Measurements from ENCODE around the gene DDR2.

The DDR2 gene

GRCh38 chr1:162710780-162711465 lies 78.7 kb downstream of the DDR2 start:
- H3K27ac ChIP-seq (ENCODE audit: low read depth, low read length) = no peak overlapping the region
- 93% methylated on average over 4 of the region's 4 CpGs for WGBS
- H3K9ac ChIP-seq (ENCODE audit: low read depth, low read length) = no peak overlapping the region
- no peaks in the 10 kb centered on the region for H3K4me1 ChIP-seq (ENCODE audit: insufficient read depth, low read length)
- no peak overlapping the region for H3K4me3 ChIP-seq (ENCODE audit: low read length)
- no peaks in the 10 kb centered on the region for H3K36me3 ChIP-seq (ENCODE audit: insufficient read depth, low read length)
- H3K27me3 ChIP-seq (ENCODE audit: insufficient read depth, low read length) = no peaks in the 10 kb centered on the region
- H3K9me3 ChIP-seq (ENCODE audit: insufficient read depth, low read depth, low read length) = no peaks in the 10 kb centered on the region

- Histone ChIP-seq H3K9me3 (ENCODE audit: insufficient read depth, low read depth, low read length) (no peaks in the 10 kb centered on the region), H3K9ac (ENCODE audit: low read depth, low read length) (no peak overlapping the region), H3K4me1 (ENCODE audit: insufficient read depth, low read length) (no peaks in the 10 kb centered on the region), H3K27ac (ENCODE audit: low read depth, low read length) (no peak overlapping the region), H3K36me3 (ENCODE audit: insufficient read depth, low read length) (no peaks in the 10 kb centered on the region), H3K27me3 (ENCODE audit: insufficient read depth, low read length) (no peaks in the 10 kb centered on the region), H3K4me3 (ENCODE audit: low read length) (no peak overlapping the region)
- 94% methylated on average over 2 of the region's 2 CpGs for WGBS
Measured at GRCh38 chr1:162712317-162713029, 80.2 kb downstream of the DDR2 start.

GRCh38 chr1:162716123-162716522 lies 83.9 kb downstream of the DDR2 start:
- Histone ChIP-seq H3K9me3 (ENCODE audit: insufficient read depth, low read depth, low read length) (no peaks in the 10 kb centered on the region), H3K27ac (ENCODE audit: low read depth, low read length) (no peak overlapping the region), H3K27me3 (ENCODE audit: insufficient read depth, low read length) (no peaks in the 10 kb centered on the region), H3K9ac (ENCODE audit: low read depth, low read length) (no peak overlapping the region), H3K4me1 (ENCODE audit: insufficient read depth, low read length) (no peaks in the 10 kb centered on the region), H3K4me3 (ENCODE audit: low read length) (no peak overlapping the region), H3K36me3 (ENCODE audit: insufficient read depth, low read length) (no peaks in the 10 kb centered on the region)
- 95% methylated on average over 4 of the region's 4 CpGs for WGBS

GRCh38 chr1:162716552-162716951 lies 84.3 kb downstream of the DDR2 start:
- no peak overlapping the region for H3K27ac ChIP-seq (ENCODE audit: low read depth, low read length)
- 88% methylated on average over 1 of the region's 1 CpG for WGBS
- H3K9me3 ChIP-seq (ENCODE audit: insufficient read depth, low read depth, low read length) = no peaks in the 10 kb centered on the region
- no peaks in the 10 kb centered on the region for H3K4me1 ChIP-seq (ENCODE audit: insufficient read depth, low read length)
- no peaks in the 10 kb centered on the region for H3K36me3 ChIP-seq (ENCODE audit: insufficient read depth, low read length)
- H3K27me3 ChIP-seq (ENCODE audit: insufficient read depth, low read length) = no peaks in the 10 kb centered on the region
- no peak overlapping the region for H3K4me3 ChIP-seq (ENCODE audit: low read length)
- no peak overlapping the region for H3K9ac ChIP-seq (ENCODE audit: low read depth, low read length)

- no peaks in the 10 kb centered on the region for H3K4me1 ChIP-seq (ENCODE audit: insufficient read depth, low read length)
- no peak overlapping the region for H3K4me3 ChIP-seq (ENCODE audit: low read length)
- 100% methylated on average over 1 of the region's 1 CpG for WGBS
- H3K9ac ChIP-seq (ENCODE audit: low read depth, low read length) = no peak overlapping the region
- H3K9me3 ChIP-seq (ENCODE audit: insufficient read depth, low read depth, low read length) = no peaks in the 10 kb centered on the region
- no peaks in the 10 kb centered on the region for H3K36me3 ChIP-seq (ENCODE audit: insufficient read depth, low read length)
- no peak overlapping the region for H3K27ac ChIP-seq (ENCODE audit: low read depth, low read length)
- H3K27me3 ChIP-seq (ENCODE audit: insufficient read depth, low read length) = no peaks in the 10 kb centered on the region
Measured at GRCh38 chr1:162717548-162718184, 85.4 kb downstream of the DDR2 start.

GRCh38 chr1:162719678-162720077 lies 87.4 kb downstream of the DDR2 start:
- Histone ChIP-seq H3K36me3 (ENCODE audit: insufficient read depth, low read length) (no peaks in the 10 kb centered on the region), H3K4me3 (ENCODE audit: low read length) (no peak overlapping the region), H3K9ac (ENCODE audit: low read depth, low read length) (no peak overlapping the region), H3K4me1 (ENCODE audit: insufficient read depth, low read length) (no peaks in the 10 kb centered on the region), H3K27me3 (ENCODE audit: insufficient read depth, low read length) (no peaks in the 10 kb centered on the region), H3K27ac (ENCODE audit: low read depth, low read length) (no peak overlapping the region), H3K9me3 (ENCODE audit: insufficient read depth, low read depth, low read length) (no peaks in the 10 kb centered on the region)
- WGBS = 90% methylated on average over 1 of the region's 1 CpG

GRCh38 chr1:162720996-162721395 lies 88.7 kb downstream of the DDR2 start:
- 86% methylated on average over 1 of the region's 1 CpG for WGBS
- Histone ChIP-seq H3K9ac (ENCODE audit: low read depth, low read length) (no peak overlapping the region), H3K27me3 (ENCODE audit: insufficient read depth, low read length) (no peaks in the 10 kb centered on the region), H3K9me3 (ENCODE audit: insufficient read depth, low read depth, low read length) (no peaks in the 10 kb centered on the region), H3K4me3 (ENCODE audit: low read length) (no peak overlapping the region), H3K36me3 (ENCODE audit: insufficient read depth, low read length) (no peaks in the 10 kb centered on the region), H3K4me1 (ENCODE audit: insufficient read depth, low read length) (no peaks in the 10 kb centered on the region), H3K27ac (ENCODE audit: low read depth, low read length) (no peak overlapping the region)

- no peaks in the 10 kb centered on the region for H3K36me3 ChIP-seq (ENCODE audit: insufficient read depth, low read length)
- no peaks in the 10 kb centered on the region for H3K4me1 ChIP-seq (ENCODE audit: insufficient read depth, low read length)
- H3K9ac ChIP-seq (ENCODE audit: low read depth, low read length) = no peak overlapping the region
- H3K9me3 ChIP-seq (ENCODE audit: insufficient read depth, low read depth, low read length) = no peaks in the 10 kb centered on the region
- H3K4me3 ChIP-seq (ENCODE audit: low read length) = no peak overlapping the region
- no peaks in the 10 kb centered on the region for H3K27me3 ChIP-seq (ENCODE audit: insufficient read depth, low read length)
- no peak overlapping the region for H3K27ac ChIP-seq (ENCODE audit: low read depth, low read length)
Measured at GRCh38 chr1:162721471-162721870, 89.2 kb downstream of the DDR2 start.

GRCh38 chr1:162722036-162722435 lies 89.8 kb downstream of the DDR2 start:
- H3K9me3 ChIP-seq (ENCODE audit: insufficient read depth, low read depth, low read length) = no peaks in the 10 kb centered on the region
- H3K27me3 ChIP-seq (ENCODE audit: insufficient read depth, low read length) = no peaks in the 10 kb centered on the region
- H3K4me3 ChIP-seq (ENCODE audit: low read length) = no peak overlapping the region
- no peaks in the 10 kb centered on the region for H3K36me3 ChIP-seq (ENCODE audit: insufficient read depth, low read length)
- no peak overlapping the region for H3K27ac ChIP-seq (ENCODE audit: low read depth, low read length)
- H3K9ac ChIP-seq (ENCODE audit: low read depth, low read length) = no peak overlapping the region
- WGBS = 96% methylated on average over 3 of the region's 3 CpGs
- no peaks in the 10 kb centered on the region for H3K4me1 ChIP-seq (ENCODE audit: insufficient read depth, low read length)

- WGBS = 87% methylated on average over 7 of the region's 7 CpGs
- Histone ChIP-seq H3K36me3 (ENCODE audit: insufficient read depth, low read length) (no peaks in the 10 kb centered on the region), H3K27me3 (ENCODE audit: insufficient read depth, low read length) (no peaks in the 10 kb centered on the region), H3K27ac (ENCODE audit: low read depth, low read length) (no peak overlapping the region), H3K9ac (ENCODE audit: low read depth, low read length) (no peak overlapping the region), H3K4me1 (ENCODE audit: insufficient read depth, low read length) (no peaks in the 10 kb centered on the region), H3K4me3 (ENCODE audit: low read length) (no peak overlapping the region), H3K9me3 (ENCODE audit: insufficient read depth, low read depth, low read length) (no peaks in the 10 kb centered on the region)
Measured at GRCh38 chr1:162724583-162725120, 92.4 kb downstream of the DDR2 start.

GRCh38 chr1:162725301-162725837 lies 93.1 kb downstream of the DDR2 start:
- Histone ChIP-seq H3K27ac (ENCODE audit: low read depth, low read length) (no peak overlapping the region), H3K36me3 (ENCODE audit: insufficient read depth, low read length) (no peaks in the 10 kb centered on the region), H3K9ac (ENCODE audit: low read depth, low read length) (no peak overlapping the region), H3K27me3 (ENCODE audit: insufficient read depth, low read length) (no peaks in the 10 kb centered on the region), H3K4me1 (ENCODE audit: insufficient read depth, low read length) (no peaks in the 10 kb centered on the region), H3K9me3 (ENCODE audit: insufficient read depth, low read depth, low read length) (no peaks in the 10 kb centered on the region), H3K4me3 (ENCODE audit: low read length) (no peak overlapping the region)
- WGBS = 94% methylated on average over 7 of the region's 7 CpGs

All from HUES64 (cell line).